ENCODE measurements around the gene KIF6. TPM values are rescaled to one million over a fixed set of nuclear protein-coding genes. Genes with fewer than 3 reads are reported as not detected.

Gene KIF6
- total RNA-seq, 1 donor from 2014 or later, result not detected

- intact Hi-C loops (cut with micrococcal nuclease), result no loop called here
These were observed 332.1 kb downstream of the KIF6 start for GRCh38 chr6:39393075-39393474.

GRCh38 chr6:39391182-39391581, 334.0 kb downstream of the KIF6 start:
- Mint-ChIP-seq H3K36me3 (ENCODE audit: low read depth) (no peaks in the 10 kb centered on the region), H3K27ac (no peak overlapping the region), H3K4me1 (peaks cover 6% of the 10 kb centered on the region), H3K4me3 (no peak overlapping the region), H3K9me3 (no peaks in the 10 kb centered on the region), H3K27me3 (peaks cover 11% of the 10 kb centered on the region)
- POLR2A ChIA-PET, result no interaction called here
- TF ChIP-seq CTCF (IDR thresholded peaks at IDR 0.05), result no peak
- ATAC-seq (ENCODE audit: low read depth), result no peak
- intact Hi-C loops (cut with micrococcal nuclease), result no loop called here
- CTCF ChIA-PET, result no interaction called here
- DNase-seq, result no peak

More at GRCh38 chr6:39393075-39393474, 332.1 kb downstream of the KIF6 start:
- ChIA-PET POLR2A (no interaction called here), CTCF (no interaction called here)
- peaks cover 6% of the 10 kb centered on the region for H3K27me3 Mint-ChIP-seq
- no peak for DNase-seq
- no peaks in the 10 kb centered on the region for H3K9me3 Mint-ChIP-seq
- TF ChIP-seq CTCF (IDR thresholded peaks at IDR 0.05), result no peak
- ATAC-seq (ENCODE audit: low read depth), result no peak
- H3K4me3 Mint-ChIP-seq, result no peak overlapping the region
- peaks cover 6% of the 10 kb centered on the region for H3K4me1 Mint-ChIP-seq
- H3K27ac Mint-ChIP-seq, result no peak overlapping the region
- H3K36me3 Mint-ChIP-seq (ENCODE audit: low read depth), result no peaks in the 10 kb centered on the region

- Mint-ChIP-seq H3K9me3 (no peaks in the 10 kb centered on the region), H3K4me3 (no peak overlapping the region), H3K27me3 (peaks cover 14% of the 10 kb centered on the region), H3K27ac (no peak overlapping the region), H3K36me3 (ENCODE audit: low read depth) (no peaks in the 10 kb centered on the region), H3K4me1 (peaks cover 6% of the 10 kb centered on the region)
- CTCF ChIA-PET, result no interaction called here
- DNase-seq (no peak), ATAC-seq (ENCODE audit: low read depth) (no peak)
- no peak for TF ChIP-seq CTCF (IDR thresholded peaks at IDR 0.05)
- intact Hi-C loops (cut with micrococcal nuclease), result no loop called here
- POLR2A ChIA-PET, result no interaction called here
These were observed 335.8 kb downstream of the KIF6 start for GRCh38 chr6:39389484-39389767.

GRCh38 chr6:39388606-39389483, 336.4 kb downstream of the KIF6 start:
- intact Hi-C loops (cut with micrococcal nuclease), result no loop called here
- Mint-ChIP-seq H3K4me3 (no peak overlapping the region), H3K4me1 (peaks cover 6% of the 10 kb centered on the region), H3K36me3 (ENCODE audit: low read depth) (no peaks in the 10 kb centered on the region), H3K27ac (no peak overlapping the region), H3K27me3 (peaks cover 12% of the 10 kb centered on the region), H3K9me3 (no peaks in the 10 kb centered on the region)
- no peak for TF ChIP-seq CTCF (IDR thresholded peaks at IDR 0.05)
- no peak for DNase-seq
- CTCF ChIA-PET, result no interaction called here
- ATAC-seq (ENCODE audit: low read depth), result no peak
- POLR2A ChIA-PET, result no interaction called here

GRCh38 chr6:39387785-39388184, 337.4 kb downstream of the KIF6 start:
- intact Hi-C loops (cut with micrococcal nuclease), result no loop called here
- Mint-ChIP-seq H3K27me3 (peaks cover 12% of the 10 kb centered on the region), H3K36me3 (ENCODE audit: low read depth) (no peaks in the 10 kb centered on the region), H3K9me3 (no peaks in the 10 kb centered on the region), H3K4me1 (peaks cover 6% of the 10 kb centered on the region), H3K4me3 (no peak overlapping the region), H3K27ac (no peak overlapping the region)
- ChIA-PET POLR2A (no interaction called here), CTCF (no interaction called here)
- no peak for TF ChIP-seq CTCF (IDR thresholded peaks at IDR 0.05)
- ATAC-seq (ENCODE audit: low read depth), result no peak
- no peak for DNase-seq
